ENCODE results near the gene FASLG.
"Not testable (repeated sequence)": the region's sequence is repeated elsewhere in the genome, so short reads cannot be mapped to it uniquely, and the experiment has no call there.

Gene FASLG

GRCh38 chr1:172658871-172659453 is at the start of gene FASLG:
TSS of gene FASLG (plus strand) at chr1:172659103. CDS start at chr1:172659202, 99 bp downstream.
- DNase-seq (ENCODE audit: low read depth in 2 of 2) = peak in 1 of 2 donors; percentile 29

- no peak for DNase-seq (ENCODE audit: low read depth in 2 of 2)
Measured at GRCh38 chr1:172609528-172609927, 49.4 kb upstream of the FASLG start.

GRCh38 chr1:172612478-172612877 is 46.4 kb upstream of the FASLG start:
- no peak for DNase-seq (ENCODE audit: low read depth in 2 of 2)

GRCh38 chr1:172613294-172613693 is 45.6 kb upstream of the FASLG start:
- DNase-seq (ENCODE audit: low read depth in 2 of 2) = no peak

- DNase-seq (ENCODE audit: low read depth in 2 of 2) = no peak
Measured at GRCh38 chr1:172616195-172616594, 42.7 kb upstream of the FASLG start.

GRCh38 chr1:172616636-172617035 is 42.3 kb upstream of the FASLG start:
- DNase-seq (ENCODE audit: low read depth in 2 of 2) = no peak

- not testable (repeated sequence) for DNase-seq (ENCODE audit: low read depth in 2 of 2)
Measured at GRCh38 chr1:172620603-172621002, 38.3 kb upstream of the FASLG start.

- no peak for DNase-seq (ENCODE audit: low read depth in 2 of 2)
Measured at GRCh38 chr1:172622541-172622940, 36.4 kb upstream of the FASLG start.

GRCh38 chr1:172623748-172624147 is 35.2 kb upstream of the FASLG start:
- no peak for DNase-seq (ENCODE audit: low read depth in 2 of 2)

GRCh38 chr1:172626845-172627244 is 32.1 kb upstream of the FASLG start:
- DNase-seq (ENCODE audit: low read depth in 2 of 2) = no peak

GRCh38 chr1:172627702-172628101 is 31.2 kb upstream of the FASLG start:
- no peak for DNase-seq (ENCODE audit: low read depth in 2 of 2)

GRCh38 chr1:172628401-172628800 is 30.5 kb upstream of the FASLG start:
- no peak for DNase-seq (ENCODE audit: low read depth in 2 of 2)

- DNase-seq (ENCODE audit: low read depth in 2 of 2) = no peak
Measured at GRCh38 chr1:172629170-172629569, 29.7 kb upstream of the FASLG start.

- no peak for DNase-seq (ENCODE audit: low read depth in 2 of 2)
Measured at GRCh38 chr1:172629638-172630037, 29.3 kb upstream of the FASLG start.

- DNase-seq (ENCODE audit: low read depth in 2 of 2) = no peak
Measured at GRCh38 chr1:172630056-172630818, 28.7 kb upstream of the FASLG start.

GRCh38 chr1:172630868-172631267 is 28.0 kb upstream of the FASLG start:
- DNase-seq (ENCODE audit: low read depth in 2 of 2) = no peak

- DNase-seq (ENCODE audit: low read depth in 2 of 2) = no peak
Measured at GRCh38 chr1:172637522-172637921, 21.4 kb upstream of the FASLG start.

- DNase-seq (ENCODE audit: low read depth in 2 of 2) = no peak
Measured at GRCh38 chr1:172638249-172638648, 20.7 kb upstream of the FASLG start.

- peak; percentile 35 to 48 for DNase-seq (ENCODE audit: low read depth in 2 of 2)
Measured at GRCh38 chr1:172638885-172639831, 19.7 kb upstream of the FASLG start.

GRCh38 chr1:172640111-172640510 is 18.8 kb upstream of the FASLG start:
- DNase-seq (ENCODE audit: low read depth in 2 of 2) = no peak

GRCh38 chr1:172641492-172641891 is 17.4 kb upstream of the FASLG start:
- no peak for DNase-seq (ENCODE audit: low read depth in 2 of 2)

GRCh38 chr1:172642970-172643369 is 15.9 kb upstream of the FASLG start:
- no peak for DNase-seq (ENCODE audit: low read depth in 2 of 2)
